Esophagus muscularis mucosa (tissue), 4 donors: ENCODE results near the gene FCER2.

Source experiments
- CTCF ChIP-seq, 3 experiments: fragments of 200-600 bp in 2 of 3; fragments of 450-650 bp in 1 of 3; sonication (generic) in 2 of 3; IDR thresholded peaks; one replicate each; pipeline ENCODE4 v1.5.1; 2017 to 2019; ENCODE audit warnings: antibody characterized with exemption in 3 of 3, mild to moderate bottlenecking in 2 of 3, moderate library complexity in 1 of 3
- EP300 ChIP-seq: sonication (generic); formaldehyde crosslinking; IDR thresholded peaks from one replicate; pipeline ENCODE4 v1.6.1; 2017; ENCODE audit warnings: antibody characterized with exemption
- POLR2A ChIP-seq: fragments of 450-650 bp; IDR thresholded peaks from one replicate; pipeline ENCODE4 v1.6.1; 2017; ENCODE audit warnings: antibody characterized with exemption, moderate library complexity, mild to moderate bottlenecking, low read depth

GRCh38 chr19:7672522-7672921 is 29.4 kb downstream of the FCER2 start:
- TF ChIP-seq CTCF (IDR thresholded peaks at IDR 0.05) (no peak), POLR2A (no peak), EP300 (no peak)
